ENCODE measurements around the gene ALX4. TPM values are rescaled to one million over a fixed set of nuclear protein-coding genes. Genes with fewer than 3 reads are reported as not detected.

The ALX4 gene
- total RNA-seq, 1 donor from 2014 or later = not detected

DNA sequence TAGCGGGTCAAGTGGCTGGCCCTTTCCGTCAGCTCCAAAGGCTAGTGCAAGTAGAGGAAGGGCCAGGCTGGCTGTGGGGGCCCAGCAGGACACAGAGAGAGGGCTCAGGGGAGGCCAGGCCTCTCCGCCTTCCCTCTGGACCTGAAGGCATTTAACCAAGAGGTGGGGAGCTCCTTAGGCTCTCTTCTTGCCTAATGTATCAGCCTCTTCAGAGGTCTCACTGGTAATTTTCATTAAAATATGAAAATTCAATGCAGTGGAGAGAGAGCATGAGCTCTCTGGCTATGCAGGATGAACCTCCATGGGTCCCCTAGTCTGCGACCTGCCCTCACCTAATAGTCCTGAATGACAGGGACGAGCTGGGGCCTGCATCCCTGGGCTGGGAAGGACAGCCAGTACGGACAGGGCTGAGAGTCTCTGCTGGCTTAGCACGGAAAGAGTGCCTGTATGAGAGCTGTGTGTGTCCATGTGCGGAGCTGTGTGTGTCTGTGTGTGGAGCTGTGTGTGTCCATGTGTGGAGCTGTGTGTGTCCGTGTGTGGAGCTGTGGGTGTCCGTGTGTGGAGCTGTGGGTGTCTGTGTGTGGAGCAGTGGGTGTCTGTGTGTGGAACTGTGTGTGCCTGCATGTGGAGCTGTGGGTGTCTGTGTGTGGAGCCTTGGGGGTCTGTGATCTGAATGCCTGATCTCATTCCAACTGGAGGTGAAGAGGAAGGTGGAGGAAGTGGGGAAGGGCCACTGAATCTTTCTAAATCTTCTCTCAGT is 2.4 kb downstream of the ALX4 start:
- H3K36me3 ChIP-seq = no peaks in the 10 kb centered on the region
- H3K27me3 ChIP-seq (ENCODE audit: low read depth) = peaks cover 99% of the 10 kb centered on the region
- peaks cover 32% of the 10 kb centered on the region for H3K4me1 ChIP-seq
- DNase-seq (no peak), ATAC-seq (no peak)
- H3K9me3 ChIP-seq = no peaks in the 10 kb centered on the region
- H3K27ac ChIP-seq = no peak overlapping the region
- intact Hi-C loops (cut with DNase I) = no loop called here
- TF ChIP-seq, protein P1, sequence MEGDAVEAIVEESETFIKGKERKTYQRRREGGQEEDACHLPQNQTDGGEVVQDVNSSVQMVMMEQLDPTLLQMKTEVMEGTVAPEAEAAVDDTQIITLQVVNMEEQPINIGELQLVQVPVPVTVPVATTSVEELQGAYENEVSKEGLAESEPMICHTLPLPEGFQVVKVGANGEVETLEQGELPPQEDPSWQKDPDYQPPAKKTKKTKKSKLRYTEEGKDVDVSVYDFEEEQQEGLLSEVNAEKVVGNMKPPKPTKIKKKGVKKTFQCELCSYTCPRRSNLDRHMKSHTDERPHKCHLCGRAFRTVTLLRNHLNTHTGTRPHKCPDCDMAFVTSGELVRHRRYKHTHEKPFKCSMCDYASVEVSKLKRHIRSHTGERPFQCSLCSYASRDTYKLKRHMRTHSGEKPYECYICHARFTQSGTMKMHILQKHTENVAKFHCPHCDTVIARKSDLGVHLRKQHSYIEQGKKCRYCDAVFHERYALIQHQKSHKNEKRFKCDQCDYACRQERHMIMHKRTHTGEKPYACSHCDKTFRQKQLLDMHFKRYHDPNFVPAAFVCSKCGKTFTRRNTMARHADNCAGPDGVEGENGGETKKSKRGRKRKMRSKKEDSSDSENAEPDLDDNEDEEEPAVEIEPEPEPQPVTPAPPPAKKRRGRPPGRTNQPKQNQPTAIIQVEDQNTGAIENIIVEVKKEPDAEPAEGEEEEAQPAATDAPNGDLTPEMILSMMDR (IDR thresholded peaks at IDR 0.05) = no peak
- no peak overlapping the region for H3K4me3 ChIP-seq

DNA sequence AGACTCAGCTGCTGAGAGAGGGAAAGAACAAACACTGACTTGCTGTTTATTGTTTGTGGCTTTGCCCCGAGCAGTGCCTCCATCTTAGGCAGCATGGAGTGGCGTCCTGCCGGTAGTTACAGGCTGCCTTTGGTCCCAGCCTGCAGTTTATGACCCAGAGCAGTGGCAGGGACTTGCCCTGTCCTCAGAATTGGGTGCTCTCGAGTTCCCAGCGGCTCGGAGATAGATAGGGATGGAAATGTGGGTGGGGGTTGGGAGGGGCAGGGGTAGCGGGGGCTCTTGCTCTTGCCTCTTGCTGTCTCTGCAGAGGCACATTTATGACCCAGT is 3.1 kb downstream of the ALX4 start:
- intact Hi-C loops (cut with DNase I) = no loop called here
- DNase-seq (no peak), ATAC-seq (no peak)
- no peaks in the 10 kb centered on the region for H3K36me3 ChIP-seq
- H3K27ac ChIP-seq = no peak overlapping the region
- TF ChIP-seq, protein P1 (IDR thresholded peaks at IDR 0.05) = no peak
- no peaks in the 10 kb centered on the region for H3K9me3 ChIP-seq
- no peak overlapping the region for H3K4me3 ChIP-seq
- peaks cover 99% of the 10 kb centered on the region for H3K27me3 ChIP-seq (ENCODE audit: low read depth)
- H3K4me1 ChIP-seq = peaks cover 32% of the 10 kb centered on the region

DNA sequence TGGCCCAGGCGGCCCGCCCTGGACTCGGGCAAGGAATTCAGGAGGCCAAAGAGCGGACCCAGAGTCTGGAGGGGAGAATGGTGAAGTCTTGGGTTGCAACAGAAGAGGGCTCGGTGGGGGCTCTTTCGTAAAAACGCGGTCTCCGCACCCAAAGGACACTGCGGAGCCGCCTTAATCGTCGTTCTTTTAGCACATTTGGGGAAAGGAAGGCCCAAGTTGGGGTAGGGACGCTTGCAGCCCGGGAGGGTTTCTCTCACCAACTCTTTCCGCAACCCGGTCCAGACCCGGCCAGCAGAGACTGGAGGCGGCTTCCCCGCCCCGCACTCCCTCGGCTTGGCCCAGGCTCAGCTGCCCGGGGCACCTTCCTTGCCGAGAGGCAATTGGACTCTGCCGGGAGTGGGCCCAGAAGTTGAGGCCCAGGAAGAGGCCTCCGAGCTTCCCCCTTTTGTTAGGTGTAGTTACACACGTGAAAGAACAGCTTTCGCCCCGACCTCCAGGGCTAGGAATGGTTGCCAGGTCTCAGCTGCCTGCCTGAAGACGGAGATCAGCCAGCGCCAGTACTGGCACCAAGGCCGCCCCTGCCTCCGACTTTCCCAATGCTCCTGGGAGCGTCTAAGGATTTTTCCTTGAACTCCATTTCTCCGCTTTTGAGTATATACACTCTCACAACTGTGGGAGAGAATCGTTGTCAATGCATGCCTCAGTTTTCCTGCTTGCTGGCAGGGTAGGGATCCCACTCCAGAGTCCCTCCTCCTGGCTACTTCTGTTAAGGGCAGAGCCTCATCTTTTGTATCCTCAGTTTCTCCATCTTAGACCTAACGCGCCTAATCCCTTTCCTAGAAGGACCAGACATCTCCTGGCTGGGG is 3.7 kb downstream of the ALX4 start:
- Histone ChIP-seq H3K4me3 (peak overlapping the region; percentile 75), H3K4me1 (peaks cover 32% of the 10 kb centered on the region), H3K27me3 (ENCODE audit: low read depth) (peaks cover 99% of the 10 kb centered on the region), H3K36me3 (no peaks in the 10 kb centered on the region), H3K9me3 (no peaks in the 10 kb centered on the region), H3K27ac (no peak overlapping the region)
- DNase-seq (no peak), ATAC-seq (peak in 1 of 2 donors; percentile 29)
- intact Hi-C loops (cut with DNase I) = no loop called here
- TF ChIP-seq, protein P1 (IDR thresholded peaks at IDR 0.05) = no peak

DNA sequence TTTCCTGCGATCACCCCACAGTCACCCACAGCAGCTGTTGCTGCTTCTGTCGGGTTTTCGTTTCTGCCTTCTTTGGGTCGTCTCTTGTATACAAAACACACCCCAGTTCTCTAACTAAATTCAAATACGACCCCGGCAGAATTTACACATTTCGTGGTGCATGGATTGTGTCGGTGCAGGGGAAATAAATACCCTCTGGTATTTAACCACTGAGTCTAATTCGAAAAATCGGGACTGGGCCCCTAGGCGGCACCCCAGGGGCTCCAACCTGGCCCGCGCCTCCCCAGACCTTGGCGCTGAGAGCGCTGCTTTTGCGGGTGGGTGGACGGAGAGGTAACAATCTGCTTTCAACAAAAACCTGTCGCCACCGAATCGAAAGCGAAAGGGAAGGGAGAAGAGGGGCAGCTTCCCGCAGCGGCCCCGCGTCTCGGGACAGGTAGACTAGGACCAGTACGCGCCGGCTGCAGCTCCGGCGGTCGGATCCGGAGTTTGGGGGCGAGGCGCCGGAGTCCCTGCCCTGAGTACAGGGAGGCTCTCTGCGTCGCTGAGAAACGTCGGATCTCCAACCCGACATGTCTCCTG is 4.4 kb downstream of the ALX4 start:
- DNase-seq (peak; percentile 60), ATAC-seq (peak; percentile 14 to 67)
- H3K9me3 ChIP-seq = no peaks in the 10 kb centered on the region
- H3K27me3 ChIP-seq (ENCODE audit: low read depth) = peaks cover 93% of the 10 kb centered on the region
- intact Hi-C loops (cut with DNase I) = no loop called here
- no peaks in the 10 kb centered on the region for H3K36me3 ChIP-seq
- H3K4me3 ChIP-seq = peak overlapping the region; percentile 75
- H3K27ac ChIP-seq = no peak overlapping the region
- peaks cover 32% of the 10 kb centered on the region for H3K4me1 ChIP-seq
- TF ChIP-seq, protein P1 (IDR thresholded peaks at IDR 0.05) = no peak

DNA sequence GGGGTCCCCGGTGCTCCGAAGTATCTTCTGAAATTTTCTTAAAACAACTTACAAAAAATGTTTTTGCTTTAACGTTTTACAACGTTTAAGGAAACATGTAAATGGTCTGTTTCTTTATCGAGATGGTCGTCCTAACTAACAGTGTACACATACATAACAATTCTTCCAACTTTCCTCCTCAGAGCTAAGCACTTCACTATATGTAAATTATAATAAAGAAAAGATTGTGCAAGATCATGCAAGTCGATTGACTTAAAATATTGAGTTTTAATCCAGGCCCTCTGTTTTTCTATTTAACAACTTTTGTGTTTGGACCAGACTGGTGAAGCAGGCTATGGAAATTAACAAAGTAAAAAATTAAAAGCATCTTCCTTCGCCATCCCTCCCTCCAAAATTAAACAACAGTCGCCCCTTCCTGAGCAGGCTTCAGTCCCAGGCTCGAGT is 4.9 kb downstream of the ALX4 start:
- Histone ChIP-seq H3K9me3 (no peaks in the 10 kb centered on the region), H3K27ac (no peak overlapping the region), H3K27me3 (ENCODE audit: low read depth) (peaks cover 88% of the 10 kb centered on the region), H3K36me3 (no peaks in the 10 kb centered on the region), H3K4me3 (peak overlapping the region; percentile 75), H3K4me1 (peaks cover 32% of the 10 kb centered on the region)
- DNase-seq (no peak), ATAC-seq (no peak)
- intact Hi-C loops (cut with DNase I) = no loop called here
- TF ChIP-seq, protein P1 (IDR thresholded peaks at IDR 0.05) = no peak
